Adipocyte (in vitro differentiated cells): ENCODE measurements around the gene GALNT4.
A peak's percentile ranks its signal among the peaks of the same experiment; 100 is the strongest.

Experiments
- DNase-seq: peaks from one replicate; pipeline ENCODE4 v3.0.0-alpha.2; 2015; ENCODE audit warnings: low read depth
- H3K27me3 ChIP-seq: replicated peaks from 2 replicates; pipeline ENCODE4 v1.7.0; 2013; ENCODE audit warnings: mild to moderate bottlenecking, low read length, moderate library complexity; ENCODE audit not compliant: control insufficient read depth, insufficient read depth
- H3K36me3 ChIP-seq: 2 replicates; pipeline ENCODE4 v1.7.0; 2013; ENCODE audit warnings: low read length, mild to moderate bottlenecking, moderate library complexity; ENCODE audit not compliant: control insufficient read depth, insufficient read depth, severe bottlenecking
- H3K4me1 ChIP-seq: 2 replicates; pipeline ENCODE4 v1.7.0; 2013; ENCODE audit warnings: mild to moderate bottlenecking, low read length, moderate library complexity; ENCODE audit not compliant: control insufficient read depth, insufficient read depth
- H3K4me3 ChIP-seq: 2 replicates; pipeline ENCODE4 v1.7.0; 2013; ENCODE audit warnings: mild to moderate bottlenecking, low read length, moderate library complexity
- H3K9ac ChIP-seq: 2 replicates; pipeline ENCODE4 v1.7.0; 2013; ENCODE audit warnings: mild to moderate bottlenecking, low read length, moderate library complexity
- H3K9me3 ChIP-seq: 2 replicates; pipeline ENCODE4 v1.7.0; 2013; ENCODE audit warnings: mild to moderate bottlenecking, low read length, moderate library complexity; ENCODE audit not compliant: control insufficient read depth

Gene GALNT4

DNA sequence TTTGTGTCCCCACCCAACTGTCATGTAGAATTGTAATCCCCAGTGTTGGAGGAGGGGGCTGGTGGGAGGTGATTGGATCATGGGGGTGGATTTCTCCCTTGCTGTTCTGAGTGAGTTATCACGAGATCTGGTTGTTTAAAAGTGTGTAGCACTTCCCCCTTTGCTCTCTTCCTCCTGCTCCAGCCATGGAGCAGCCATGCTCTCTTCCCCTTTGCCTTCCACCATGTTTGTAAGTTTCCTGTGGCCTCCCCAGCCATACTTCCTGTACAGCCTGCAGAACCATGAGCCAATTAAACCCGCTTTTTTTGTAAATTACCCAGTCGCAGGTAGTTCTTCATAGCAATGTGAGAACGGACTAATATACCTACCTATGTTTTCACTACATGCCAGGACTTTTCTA lies 3.8 kb upstream of the GALNT4 start:
- no peak for DNase-seq
- Histone ChIP-seq H3K27me3 (no peaks in the 10 kb centered on the region), H3K36me3 (no peaks in the 10 kb centered on the region), H3K9ac (no peak overlapping the region), H3K4me3 (no peak overlapping the region), H3K9me3 (no peaks in the 10 kb centered on the region), H3K4me1 (peaks cover 12% of the 10 kb centered on the region)

DNA sequence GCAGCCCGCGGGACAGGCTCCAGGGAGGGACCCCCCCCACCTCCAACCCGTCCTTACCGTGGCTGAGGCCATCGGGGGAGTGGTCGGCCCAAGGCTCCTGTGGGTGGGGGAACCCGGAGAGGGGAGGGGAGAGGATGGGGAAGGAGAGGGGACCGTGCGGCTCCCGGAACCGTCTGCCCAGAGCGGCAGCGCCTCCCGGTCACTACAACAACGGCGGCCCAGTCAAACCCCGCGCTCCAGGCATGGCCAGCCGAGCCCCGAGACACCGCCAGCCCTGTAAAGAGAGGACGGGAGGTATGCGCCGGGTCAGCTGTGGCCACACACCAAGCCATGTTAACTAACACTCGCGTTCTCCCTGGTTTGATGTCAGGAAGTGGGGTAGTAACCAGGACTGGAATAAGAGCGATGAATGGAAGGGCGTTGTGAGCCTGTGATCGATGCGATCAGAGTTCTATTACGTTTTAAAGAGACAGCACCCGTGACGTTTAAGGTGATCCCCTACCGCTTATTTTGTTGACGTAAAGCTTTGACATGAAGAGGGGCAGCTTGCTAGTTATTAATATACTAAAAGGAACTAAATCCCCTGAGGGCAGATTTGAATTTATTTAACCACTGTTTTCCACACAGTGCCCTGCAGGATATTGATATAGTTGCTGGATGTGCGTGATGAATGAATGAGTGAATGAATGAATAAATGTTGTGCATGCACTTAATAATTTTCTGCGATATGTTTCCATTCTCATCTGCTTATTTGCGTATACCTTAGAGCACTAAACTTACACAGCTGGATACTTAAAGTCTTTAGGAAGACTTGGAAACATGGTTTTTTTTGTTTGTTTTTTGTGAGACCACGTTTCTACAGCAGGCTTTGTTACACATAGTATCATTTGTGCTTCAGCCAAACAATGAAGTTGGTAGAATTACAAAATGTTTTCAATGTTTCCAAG lies 1.5 kb upstream of the GALNT4 start, which contains the start of gene POC1B:
Gene POC1B (minus strand): TSS at position 224 of the 947 bp plus-strand sequence. CDS start 152 bp downstream, at position 72.
- Histone ChIP-seq H3K27me3 (no peaks in the 10 kb centered on the region), H3K4me3 (peak within 1 kb of the TSS; percentile 99), H3K4me1 (peaks cover 32% of the 10 kb centered on the region), H3K9me3 (no peaks in the 10 kb centered on the region), H3K9ac (peak within 1 kb of the TSS; percentile 96), H3K36me3 (no peaks in the 10 kb centered on the region)
- peak; percentile 81 for DNase-seq

DNA sequence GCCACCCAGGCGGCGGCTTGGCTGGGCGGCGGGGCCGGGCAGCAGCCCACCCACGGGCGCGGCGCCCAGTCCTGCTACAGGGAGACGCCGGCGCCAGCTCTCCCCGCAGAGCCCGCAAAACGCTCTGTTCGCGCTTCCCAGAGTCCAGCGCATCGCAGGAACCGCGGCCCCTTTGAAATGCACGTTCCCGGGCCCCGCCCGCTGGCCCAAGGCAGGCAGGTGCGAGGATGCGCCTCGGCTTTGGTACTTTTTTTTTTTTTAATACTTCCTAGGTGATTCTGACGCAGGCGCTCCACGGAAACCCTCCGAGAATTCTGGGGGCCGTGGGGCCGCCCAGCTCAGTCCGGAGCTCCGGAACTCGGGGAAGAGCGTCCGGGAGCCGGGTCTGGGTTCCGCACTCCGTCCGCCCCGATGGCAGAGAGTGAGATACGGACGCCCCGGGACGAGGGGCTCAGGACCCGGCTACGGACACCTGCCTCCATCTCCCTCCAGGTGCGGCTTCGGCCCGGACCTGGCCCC lies 768 bp upstream of the GALNT4 start:
- peak overlapping the region; percentile 99 for H3K4me3 ChIP-seq
- H3K4me1 ChIP-seq = peaks cover 32% of the 10 kb centered on the region
- H3K36me3 ChIP-seq = no peaks in the 10 kb centered on the region
- peak; percentile 69 for DNase-seq
- H3K9ac ChIP-seq = peak overlapping the region; percentile 96
- no peaks in the 10 kb centered on the region for H3K27me3 ChIP-seq
- H3K9me3 ChIP-seq = no peaks in the 10 kb centered on the region

DNA sequence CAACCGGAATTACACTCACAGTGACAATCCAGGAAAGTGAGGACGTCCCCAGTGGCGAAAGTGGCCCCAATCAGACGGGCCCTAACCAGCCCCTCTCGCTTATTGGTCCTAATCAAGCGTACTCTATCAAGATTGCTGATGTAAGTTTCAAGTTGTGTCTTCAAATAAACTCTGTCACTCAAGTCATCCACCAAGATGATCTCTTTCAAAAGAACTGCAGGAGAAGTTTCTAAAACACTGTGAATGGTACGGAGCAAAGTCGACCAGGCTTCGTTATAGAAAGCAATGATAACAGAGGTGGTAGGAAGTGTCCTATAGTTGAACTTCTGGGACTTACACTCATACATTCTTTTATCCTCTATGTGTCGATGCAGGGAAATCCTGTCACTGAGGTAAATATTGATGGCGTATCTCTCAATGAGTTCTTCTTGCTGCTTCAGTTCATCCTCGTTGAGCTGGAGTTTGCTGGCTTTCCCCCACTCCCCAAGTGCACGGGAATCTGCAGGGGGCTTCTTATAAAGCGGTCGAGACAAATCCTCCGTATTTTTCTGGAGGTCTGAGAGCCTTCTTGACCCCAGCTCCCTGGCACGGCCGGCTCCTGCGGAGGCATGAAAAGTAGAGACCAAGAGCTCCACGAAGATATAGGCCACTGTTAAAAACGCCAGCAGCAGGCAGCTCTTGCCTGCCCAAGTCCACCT lies 604 bp downstream of the GALNT4 start:
- Histone ChIP-seq H3K9ac (peak overlapping the region; percentile 96), H3K4me1 (peaks cover 32% of the 10 kb centered on the region), H3K9me3 (no peaks in the 10 kb centered on the region), H3K27me3 (no peaks in the 10 kb centered on the region), H3K36me3 (no peaks in the 10 kb centered on the region), H3K4me3 (peak overlapping the region; percentile 99)
- DNase-seq = no peak

DNA sequence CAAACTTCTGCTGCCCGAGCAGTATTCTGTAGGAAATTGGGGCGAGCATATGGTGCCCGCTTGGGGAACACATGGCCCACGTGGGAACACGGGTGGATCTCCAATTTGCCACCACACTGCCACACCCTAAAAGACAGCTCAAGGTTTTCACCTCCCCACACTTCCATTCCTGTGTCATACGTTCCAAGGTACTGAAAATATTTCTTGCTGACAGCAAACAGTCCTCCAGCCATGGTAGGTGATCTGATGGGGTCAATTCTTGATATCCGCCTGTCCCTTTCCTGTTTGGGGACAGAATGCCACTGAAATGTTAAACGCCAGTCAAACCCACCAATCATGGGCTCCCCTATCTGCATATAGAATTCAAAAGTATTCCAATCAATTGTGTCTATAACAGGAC lies 1.2 kb downstream of the GALNT4 start:
- Histone ChIP-seq H3K4me1 (peaks cover 32% of the 10 kb centered on the region), H3K9ac (no peak overlapping the region), H3K4me3 (peak overlapping the region; percentile 99), H3K36me3 (no peaks in the 10 kb centered on the region), H3K27me3 (no peaks in the 10 kb centered on the region), H3K9me3 (no peaks in the 10 kb centered on the region)
- DNase-seq = no peak

DNA sequence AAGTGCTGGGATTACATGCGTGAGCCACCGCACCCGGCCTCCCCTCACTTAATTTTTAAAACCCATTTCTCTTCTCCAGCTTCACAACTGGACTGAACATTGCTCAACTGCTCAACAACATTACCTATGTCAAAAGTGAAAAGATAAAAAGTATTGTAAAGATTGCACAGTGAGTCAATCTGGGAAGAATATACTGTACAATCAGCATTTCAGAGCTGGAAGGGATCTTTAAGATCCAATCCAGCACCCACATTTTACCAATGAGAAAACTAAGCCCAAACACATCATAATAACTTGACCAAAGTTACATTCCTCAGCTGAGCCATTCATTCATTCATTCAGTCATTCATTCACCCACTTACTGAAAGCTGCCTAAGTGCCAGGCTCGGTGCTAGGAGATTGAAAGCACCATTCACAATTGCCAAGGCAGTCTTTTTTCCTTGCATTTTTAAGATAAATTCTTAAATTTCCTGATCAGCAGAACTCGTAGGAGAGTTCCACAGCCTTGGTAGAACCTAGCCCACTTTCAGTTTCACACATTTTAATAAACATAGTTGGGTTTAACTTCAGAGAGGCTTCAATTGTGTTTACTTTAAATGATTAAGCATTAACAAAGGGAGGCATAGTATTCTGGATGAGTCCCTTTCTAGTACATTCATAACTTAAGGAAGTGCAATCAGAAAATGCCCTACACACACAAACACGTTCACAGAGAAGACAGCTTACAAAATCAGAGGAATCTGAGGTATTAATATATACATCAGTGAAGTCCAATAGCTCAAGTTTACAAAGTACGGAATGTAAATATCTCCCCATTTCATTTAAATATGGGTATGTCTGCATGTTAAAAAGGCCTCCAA lies 3.0 kb downstream of the GALNT4 start:
- DNase-seq = no peak
- Histone ChIP-seq H3K27me3 (no peaks in the 10 kb centered on the region), H3K9ac (no peak overlapping the region), H3K36me3 (no peaks in the 10 kb centered on the region), H3K4me3 (peak overlapping the region; percentile 65), H3K9me3 (no peaks in the 10 kb centered on the region), H3K4me1 (peaks cover 29% of the 10 kb centered on the region)

DNA sequence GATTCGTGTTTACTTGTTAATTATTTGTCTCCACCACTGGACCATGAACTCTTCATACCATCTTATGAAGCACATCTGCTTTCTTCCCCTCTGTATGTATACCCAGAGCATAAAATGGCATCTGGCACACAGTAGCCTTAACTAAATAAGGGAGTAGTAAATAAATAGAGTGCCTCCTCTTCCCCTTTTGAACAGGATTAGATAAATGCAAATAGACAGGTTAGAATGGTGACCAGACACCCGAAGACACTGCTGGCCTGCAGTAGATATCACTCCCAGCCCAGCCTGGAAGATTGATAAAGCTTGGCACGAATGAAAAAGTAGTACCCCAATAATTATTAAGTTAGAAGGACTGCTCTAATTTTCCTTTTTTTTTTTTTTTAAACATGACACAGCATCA lies 6.9 kb downstream of the GALNT4 start:
- no peaks in the 10 kb centered on the region for H3K36me3 ChIP-seq
- DNase-seq = no peak
- H3K4me3 ChIP-seq = no peak overlapping the region
- no peaks in the 10 kb centered on the region for H3K27me3 ChIP-seq
- H3K4me1 ChIP-seq = peaks cover 13% of the 10 kb centered on the region
- no peaks in the 10 kb centered on the region for H3K9me3 ChIP-seq
- H3K9ac ChIP-seq = no peak overlapping the region

DNA sequence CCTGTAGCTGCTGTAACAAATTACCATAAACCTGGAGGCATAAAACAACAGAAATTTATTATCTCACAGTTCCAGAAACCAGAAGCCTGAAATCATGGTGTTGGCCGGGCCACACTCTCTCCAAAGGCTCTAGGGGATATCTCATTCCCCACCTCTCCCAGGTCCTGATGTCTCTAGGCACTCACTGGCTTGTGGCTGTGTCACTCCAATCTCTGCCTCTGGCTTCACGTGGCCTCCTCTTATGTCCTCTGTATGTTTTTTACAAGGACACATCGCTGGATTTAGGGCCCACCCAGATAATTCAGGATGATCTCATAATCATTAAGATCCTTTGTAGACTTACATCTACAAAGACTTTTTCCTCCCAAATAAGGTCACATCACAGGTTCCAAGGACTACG lies 8.0 kb downstream of the GALNT4 start:
- Histone ChIP-seq H3K27me3 (no peaks in the 10 kb centered on the region), H3K9me3 (no peaks in the 10 kb centered on the region), H3K4me3 (no peak overlapping the region), H3K9ac (no peak overlapping the region), H3K4me1 (peaks cover 4% of the 10 kb centered on the region), H3K36me3 (no peaks in the 10 kb centered on the region)
- no peak for DNase-seq

DNA sequence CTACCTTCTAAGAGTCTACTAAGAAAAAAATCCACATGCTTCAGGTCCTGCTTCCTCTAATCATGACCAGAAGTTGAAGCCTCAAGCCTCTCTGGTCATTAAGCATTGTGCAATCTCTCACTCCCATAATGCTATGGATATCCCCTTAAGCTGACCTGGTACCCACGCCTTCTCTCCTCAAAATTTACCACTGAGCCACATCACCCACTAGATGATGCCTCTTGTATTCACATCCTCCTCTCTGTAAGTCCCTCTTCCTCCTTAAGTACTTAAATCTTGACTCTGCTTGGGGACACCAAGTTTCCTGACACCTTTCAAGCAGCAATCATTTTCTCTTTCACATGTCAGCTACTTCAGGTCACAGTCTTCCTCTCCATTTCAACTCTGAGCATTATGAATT lies 9.8 kb downstream of the GALNT4 start:
- no peaks in the 10 kb centered on the region for H3K36me3 ChIP-seq

DNA sequence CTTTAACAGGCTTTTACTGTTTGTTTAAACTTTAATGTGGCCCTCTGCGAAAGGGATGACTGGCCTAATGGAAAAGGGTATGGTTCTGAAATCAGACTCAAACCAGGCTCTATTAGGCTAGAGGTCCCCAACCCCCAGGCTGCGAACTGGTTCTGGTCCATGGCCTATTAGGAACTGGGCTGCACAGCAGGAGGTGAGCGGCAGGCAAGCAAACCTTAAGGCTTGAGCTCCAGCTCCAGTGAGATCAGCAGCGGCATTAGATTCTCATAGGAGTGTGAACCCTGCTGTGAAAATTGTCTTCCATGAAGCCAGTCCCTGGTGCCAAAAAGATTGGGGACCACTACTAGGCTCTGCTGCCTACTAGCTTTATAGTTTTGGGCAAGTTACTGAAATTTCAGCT lies 11.1 kb downstream of the GALNT4 start:
- no peak for DNase-seq
- Histone ChIP-seq H3K9ac (no peak overlapping the region), H3K4me3 (no peak overlapping the region), H3K27me3 (no peaks in the 10 kb centered on the region), H3K9me3 (no peaks in the 10 kb centered on the region), H3K4me1 (no peaks in the 10 kb centered on the region), H3K36me3 (no peaks in the 10 kb centered on the region)

More for the DNA sequence above, 9.8 kb downstream of the GALNT4 start:
- no peaks in the 10 kb centered on the region for H3K4me1 ChIP-seq
- no peaks in the 10 kb centered on the region for H3K27me3 ChIP-seq
- no peak for DNase-seq
- H3K9me3 ChIP-seq = no peaks in the 10 kb centered on the region
- no peak overlapping the region for H3K9ac ChIP-seq
- no peak overlapping the region for H3K4me3 ChIP-seq
